EH (cell line): ENCODE results near the gene PDGFC.
A peak's percentile ranks its signal among the peaks of the same experiment; 100 is the strongest.

Experiments
- DNase-seq: peaks from one replicate; pipeline ENCODE4 v3.0.0-alpha.2; 2015; ENCODE audit warnings: low read depth

PDGFC gene

GRCh38 chr4:156829201-156829873 is 142.3 kb downstream of the PDGFC start:
- DNase-seq: peak; percentile 30

GRCh38 chr4:156827519-156827918 is 144.1 kb downstream of the PDGFC start:
- DNase-seq: no peak

- DNase-seq: no peak
Observed at GRCh38 chr4:156825074-156825473, 146.5 kb downstream of the PDGFC start.

- no peak for DNase-seq
Observed at GRCh38 chr4:156824451-156825060, 147.0 kb downstream of the PDGFC start.

GRCh38 chr4:156820931-156821330 is 150.7 kb downstream of the PDGFC start:
- no peak for DNase-seq

- DNase-seq: no peak
Observed at GRCh38 chr4:156816360-156816755, 155.2 kb downstream of the PDGFC start.

- no peak for DNase-seq
Observed at GRCh38 chr4:156815717-156816359, 155.8 kb downstream of the PDGFC start.

- DNase-seq: no peak
Observed at GRCh38 chr4:156811963-156812362, 159.6 kb downstream of the PDGFC start.

- DNase-seq: no peak
Observed at GRCh38 chr4:156811286-156811685, 160.3 kb downstream of the PDGFC start.

GRCh38 chr4:156805696-156806095 is 165.9 kb downstream of the PDGFC start:
- DNase-seq: no peak

GRCh38 chr4:156803056-156803455 is 168.5 kb downstream of the PDGFC start:
- peak; percentile 31 for DNase-seq

GRCh38 chr4:156800463-156800862 is 171.1 kb downstream of the PDGFC start:
- DNase-seq: no peak

GRCh38 chr4:156799121-156799589 is 172.4 kb downstream of the PDGFC start:
- DNase-seq: peak; percentile 69

GRCh38 chr4:156798438-156798837 is 173.2 kb downstream of the PDGFC start:
- DNase-seq: no peak

- DNase-seq: no peak
Observed at GRCh38 chr4:156797206-156797605, 174.4 kb downstream of the PDGFC start.

- DNase-seq: no peak
Observed at GRCh38 chr4:156795727-156796126, 175.9 kb downstream of the PDGFC start.

- no peak for DNase-seq
Observed at GRCh38 chr4:156794863-156795262, 176.7 kb downstream of the PDGFC start.

GRCh38 chr4:156792462-156793085 is 179.0 kb downstream of the PDGFC start:
- peak; percentile 17 for DNase-seq

- peak; percentile 89 for DNase-seq
Observed at GRCh38 chr4:156790866-156791265, 180.7 kb downstream of the PDGFC start.

- no peak for DNase-seq
Observed at GRCh38 chr4:156788782-156789181, 182.8 kb downstream of the PDGFC start.

GRCh38 chr4:156786713-156787112 is 184.9 kb downstream of the PDGFC start:
- no peak for DNase-seq

GRCh38 chr4:156784970-156785369 is 186.6 kb downstream of the PDGFC start:
- DNase-seq: no peak

- DNase-seq: no peak
Observed at GRCh38 chr4:156783966-156784365, 187.6 kb downstream of the PDGFC start.
